ENCODE measurements around the gene TTC34. TPM values are rescaled to one million over a fixed set of nuclear protein-coding genes. Genes with fewer than 3 reads are reported as not detected.

The TTC34 gene
- total RNA-seq, 6 experiments from 2014 or later = 0.11 to 0.19 (median 0.16) TPM

- DNase-seq = no peak
- no peak for TF ChIP-seq CTCF (IDR thresholded peaks at IDR 0.05)
- peaks cover 9% of the 10 kb centered on the region for H3K27me3 Mint-ChIP-seq (ENCODE audit: insufficient read depth)
- H3K36me3 Mint-ChIP-seq (ENCODE audit: low read depth) = peaks cover 21% of the 10 kb centered on the region
- H3K27ac Mint-ChIP-seq = no peak overlapping the region
- H3K4me3 Mint-ChIP-seq = no peak overlapping the region
- no peaks in the 10 kb centered on the region for H3K4me1 Mint-ChIP-seq (ENCODE audit: low read depth)
- peaks cover 36% of the 10 kb centered on the region for H3K9me3 Mint-ChIP-seq
These were observed 168.0 kb downstream of the TTC34 start for GRCh38 chr1:2633366-2633935.

GRCh38 chr1:2632561-2633361 lies 168.7 kb downstream of the TTC34 start, which contains the start of gene MMEL1:
TSS of gene MMEL1 (minus strand) at chr1:2633016. CDS start at chr1:2629484, 3,532 bp downstream.
- Mint-ChIP-seq H3K9me3 (peaks cover 36% of the 10 kb centered on the region), H3K27ac (no peak within 1 kb of the TSS), H3K27me3 (ENCODE audit: insufficient read depth) (peaks cover 9% of the 10 kb centered on the region), H3K4me3 (no peak within 1 kb of the TSS), H3K36me3 (ENCODE audit: low read depth) (peaks cover 21% of the 10 kb centered on the region), H3K4me1 (ENCODE audit: low read depth) (no peaks in the 10 kb centered on the region)
- DNase-seq = no peak
- no peak for TF ChIP-seq CTCF (IDR thresholded peaks at IDR 0.05)

- no peak for TF ChIP-seq CTCF (IDR thresholded peaks at IDR 0.05)
- Mint-ChIP-seq H3K27ac (no peak overlapping the region), H3K9me3 (peaks cover 30% of the 10 kb centered on the region), H3K4me3 (no peak overlapping the region), H3K4me1 (ENCODE audit: low read depth) (no peaks in the 10 kb centered on the region), H3K27me3 (ENCODE audit: insufficient read depth) (peaks cover 9% of the 10 kb centered on the region), H3K36me3 (ENCODE audit: low read depth) (peaks cover 17% of the 10 kb centered on the region)
- DNase-seq = no peak
These were observed 169.5 kb downstream of the TTC34 start for GRCh38 chr1:2632051-2632430.

GRCh38 chr1:2631136-2632050 lies 170.1 kb downstream of the TTC34 start:
- no peaks in the 10 kb centered on the region for H3K4me1 Mint-ChIP-seq (ENCODE audit: low read depth)
- H3K36me3 Mint-ChIP-seq (ENCODE audit: low read depth) = peaks cover 14% of the 10 kb centered on the region; the same call in 1 of the 2 replicates
- H3K9me3 Mint-ChIP-seq = peaks cover 25% of the 10 kb centered on the region
- H3K27me3 Mint-ChIP-seq (ENCODE audit: insufficient read depth) = peaks cover 13% of the 10 kb centered on the region
- no peak overlapping the region for H3K4me3 Mint-ChIP-seq
- no peak for DNase-seq
- no peak overlapping the region for H3K27ac Mint-ChIP-seq
- TF ChIP-seq CTCF (IDR thresholded peaks at IDR 0.05) = no peak

- Mint-ChIP-seq H3K27ac (no peak overlapping the region), H3K4me3 (no peak overlapping the region)
These were observed 170.9 kb downstream of the TTC34 start for GRCh38 chr1:2630498-2631135.

More at GRCh38 chr1:2630498-2631135, 170.9 kb downstream of the TTC34 start:
- no peak for DNase-seq
- no peaks in the 10 kb centered on the region for H3K4me1 Mint-ChIP-seq (ENCODE audit: low read depth)
- no peak for TF ChIP-seq CTCF (IDR thresholded peaks at IDR 0.05)
- H3K9me3 Mint-ChIP-seq = peaks cover 19% of the 10 kb centered on the region
- peaks cover 19% of the 10 kb centered on the region for H3K27me3 Mint-ChIP-seq (ENCODE audit: insufficient read depth)
- H3K36me3 Mint-ChIP-seq (ENCODE audit: low read depth) = peaks cover 10% of the 10 kb centered on the region; the same call in 1 of the 2 replicates
